ENCODE data around the gene ACSF3. TPM values are rescaled to one million over a fixed set of nuclear protein-coding genes. Genes with fewer than 3 reads are reported as not detected.
A peak's percentile ranks its signal among the peaks of the same experiment; 100 is the strongest.

The ACSF3 gene
- 27.6 TPM for polyA plus RNA-seq (2012; ENCODE audit: insufficient read depth, insufficient read length, low read depth)

DNA sequence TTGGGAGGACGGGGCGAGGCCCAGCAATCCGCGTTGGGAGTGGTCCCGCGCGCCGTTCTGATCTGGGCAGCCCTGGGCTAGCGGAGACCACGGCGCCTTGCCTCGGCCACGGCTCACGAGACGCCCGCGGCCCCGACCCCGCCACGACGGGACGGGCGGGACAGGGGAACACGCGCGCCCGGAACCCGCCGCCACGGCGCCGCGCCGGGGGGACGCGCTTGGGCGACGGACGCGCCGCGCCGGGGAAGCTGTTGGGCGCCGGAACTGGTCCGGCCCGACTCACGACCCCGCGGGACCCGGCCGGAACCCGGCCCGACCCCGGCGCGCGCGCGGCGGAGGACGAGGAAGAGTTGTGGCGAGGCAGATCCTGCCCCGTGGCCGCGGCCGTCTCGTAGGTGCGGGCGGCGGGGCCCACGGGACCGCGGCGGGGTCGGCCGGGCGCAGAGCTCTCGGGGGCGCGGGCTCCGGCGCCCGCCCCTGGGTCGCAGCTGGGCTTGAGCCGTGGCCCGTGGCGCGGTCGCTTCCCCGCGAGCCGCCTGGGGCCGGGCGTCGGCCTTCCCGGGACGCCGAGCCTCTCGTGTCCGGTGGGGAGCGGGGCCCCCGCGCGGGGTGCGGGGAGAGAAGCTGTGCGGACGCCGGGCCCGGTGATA lies at the start of gene ACSF3:
ACSF3 (plus strand) TSS at position 251 of the 650 bp plus-strand sequence. CDS start 6,830 bp downstream, outside the sequence.
- DNase-seq = peak; percentile 70
- Histone ChIP-seq H3K9me3 (no peaks in the 10 kb centered on the region), H3K36me3 (no peaks in the 10 kb centered on the region; the same call in 1 of the 2 replicates), H3K27me3 (peaks cover 30% of the 10 kb centered on the region), H3K4me3 (ENCODE audit: low read depth, low read length) (peak within 1 kb of the TSS; percentile 88), H3K4me1 (peaks cover 6% of the 10 kb centered on the region)
- TF ChIP-seq CTCF (IDR thresholded peaks at IDR 0.05; ENCODE audit: low read depth, low read length) = no peak

- H3K36me3 ChIP-seq = no peaks in the 10 kb centered on the region
- H3K4me1 ChIP-seq = no peaks in the 10 kb centered on the region
- DNase-seq = peak; percentile 12
- peaks cover 81% of the 10 kb centered on the region for H3K27me3 ChIP-seq
- no peak for TF ChIP-seq CTCF (IDR thresholded peaks at IDR 0.05; ENCODE audit: low read depth, low read length)
- no peaks in the 10 kb centered on the region for H3K9me3 ChIP-seq
- no peak overlapping the region for H3K4me3 ChIP-seq (ENCODE audit: low read depth, low read length)
These were observed 49.1 kb upstream of the ACSF3 start for GRCh38 chr16:89044418-89045180.

GRCh38 chr16:89045181-89045815 lies 48.4 kb upstream of the ACSF3 start:
- DNase-seq = peak; percentile 2
- Histone ChIP-seq H3K4me1 (no peaks in the 10 kb centered on the region), H3K27me3 (peaks cover 80% of the 10 kb centered on the region), H3K9me3 (no peaks in the 10 kb centered on the region), H3K36me3 (no peaks in the 10 kb centered on the region), H3K4me3 (ENCODE audit: low read depth, low read length) (no peak overlapping the region)
- no peak for TF ChIP-seq CTCF (IDR thresholded peaks at IDR 0.05; ENCODE audit: low read depth, low read length)

GRCh38 chr16:89045881-89046280 lies 47.8 kb upstream of the ACSF3 start:
- Histone ChIP-seq H3K4me1 (no peaks in the 10 kb centered on the region), H3K36me3 (no peaks in the 10 kb centered on the region), H3K9me3 (no peaks in the 10 kb centered on the region), H3K27me3 (peaks cover 80% of the 10 kb centered on the region), H3K4me3 (ENCODE audit: low read depth, low read length) (no peak overlapping the region)
- TF ChIP-seq CTCF (IDR thresholded peaks at IDR 0.05; ENCODE audit: low read depth, low read length) = no peak
- no peak for DNase-seq

DNA sequence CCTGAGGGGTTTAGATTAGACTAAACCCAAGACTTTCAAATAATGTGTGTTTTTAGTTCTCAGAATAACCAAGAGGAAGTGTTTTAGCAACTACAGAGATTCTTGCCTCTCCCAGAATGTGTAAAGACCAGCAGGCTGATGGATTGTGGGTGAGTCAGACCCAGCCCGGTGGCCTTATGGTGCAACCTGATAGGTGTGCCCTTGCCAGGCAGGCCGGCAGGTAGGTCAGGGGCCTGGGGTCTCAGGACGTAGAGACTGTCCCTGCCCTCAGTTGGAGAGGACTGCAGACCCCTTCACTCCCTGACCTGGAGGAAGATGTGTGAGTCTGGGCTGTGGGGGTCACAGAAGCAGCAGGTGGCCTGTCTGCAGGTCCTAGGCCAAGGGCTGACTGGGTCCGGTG lies 47.2 kb upstream of the ACSF3 start:
- Histone ChIP-seq H3K9me3 (no peaks in the 10 kb centered on the region), H3K4me3 (ENCODE audit: low read depth, low read length) (no peak overlapping the region), H3K36me3 (no peaks in the 10 kb centered on the region), H3K4me1 (no peaks in the 10 kb centered on the region), H3K27me3 (peaks cover 79% of the 10 kb centered on the region)
- DNase-seq = peak; percentile 1
- TF ChIP-seq CTCF (IDR thresholded peaks at IDR 0.05; ENCODE audit: low read depth, low read length) = no peak

All from BE2C (cell line).